GM12801 (cell line): ENCODE measurements around the gene FASTKD1.

Experiments used
- TF ChIP-seq, protein P1 (sequence below): IDR thresholded peaks from one replicate; pipeline ENCODE4 v1.5.1; 2011; ENCODE audit warnings: control low read depth; ENCODE audit not compliant: insufficient read length; ENCODE audit errors: extremely low read depth

Gene FASTKD1

GRCh38 chr2:169513094-169513493, 60.6 kb downstream of the FASTKD1 start:
- TF ChIP-seq, protein P1, sequence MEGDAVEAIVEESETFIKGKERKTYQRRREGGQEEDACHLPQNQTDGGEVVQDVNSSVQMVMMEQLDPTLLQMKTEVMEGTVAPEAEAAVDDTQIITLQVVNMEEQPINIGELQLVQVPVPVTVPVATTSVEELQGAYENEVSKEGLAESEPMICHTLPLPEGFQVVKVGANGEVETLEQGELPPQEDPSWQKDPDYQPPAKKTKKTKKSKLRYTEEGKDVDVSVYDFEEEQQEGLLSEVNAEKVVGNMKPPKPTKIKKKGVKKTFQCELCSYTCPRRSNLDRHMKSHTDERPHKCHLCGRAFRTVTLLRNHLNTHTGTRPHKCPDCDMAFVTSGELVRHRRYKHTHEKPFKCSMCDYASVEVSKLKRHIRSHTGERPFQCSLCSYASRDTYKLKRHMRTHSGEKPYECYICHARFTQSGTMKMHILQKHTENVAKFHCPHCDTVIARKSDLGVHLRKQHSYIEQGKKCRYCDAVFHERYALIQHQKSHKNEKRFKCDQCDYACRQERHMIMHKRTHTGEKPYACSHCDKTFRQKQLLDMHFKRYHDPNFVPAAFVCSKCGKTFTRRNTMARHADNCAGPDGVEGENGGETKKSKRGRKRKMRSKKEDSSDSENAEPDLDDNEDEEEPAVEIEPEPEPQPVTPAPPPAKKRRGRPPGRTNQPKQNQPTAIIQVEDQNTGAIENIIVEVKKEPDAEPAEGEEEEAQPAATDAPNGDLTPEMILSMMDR = no peak

DNA sequence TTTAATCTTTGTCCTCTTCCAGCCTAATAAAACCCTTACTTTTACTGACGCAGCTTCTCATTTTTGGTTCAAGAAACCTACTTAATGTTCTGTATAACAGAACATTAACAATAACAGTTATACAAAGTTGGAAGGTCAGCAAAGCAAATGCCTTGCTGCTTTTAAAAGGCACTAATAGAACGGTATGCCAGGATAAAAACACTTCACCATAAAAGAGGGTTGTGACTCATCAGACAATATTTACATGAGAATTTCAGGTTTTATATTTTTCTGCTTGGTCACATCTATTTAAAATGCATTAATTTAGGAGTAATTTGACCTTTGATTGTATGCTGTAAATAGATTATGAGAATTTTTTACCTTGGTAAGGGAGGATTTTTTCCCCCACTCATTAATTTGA, 61.1 kb downstream of the FASTKD1 start:
- TF ChIP-seq, protein P1 = no peak

DNA sequence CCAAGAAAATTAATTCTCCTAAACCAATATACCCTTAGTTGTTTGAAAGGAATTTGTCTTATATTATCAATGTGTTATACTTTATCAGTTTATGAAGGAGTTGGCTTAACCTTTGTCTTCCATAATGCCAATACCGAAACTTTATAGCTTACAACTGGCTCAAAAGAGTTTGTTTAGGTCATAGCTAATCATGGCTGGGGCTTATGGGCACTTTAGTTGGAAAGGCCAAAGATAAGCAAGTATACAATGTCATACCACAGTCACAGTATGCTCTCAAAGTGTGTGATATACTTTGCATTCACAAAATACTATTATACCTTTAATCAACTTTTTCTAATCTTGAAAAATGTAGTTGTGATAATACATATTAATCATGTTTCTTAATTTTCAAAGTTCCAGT, 61.8 kb downstream of the FASTKD1 start:
- TF ChIP-seq, protein P1 = no peak

GRCh38 chr2:169510496-169510895, 63.2 kb downstream of the FASTKD1 start:
- TF ChIP-seq, protein P1 = no peak

GRCh38 chr2:169509955-169510354, 63.7 kb downstream of the FASTKD1 start:
- TF ChIP-seq, protein P1 = no peak

DNA sequence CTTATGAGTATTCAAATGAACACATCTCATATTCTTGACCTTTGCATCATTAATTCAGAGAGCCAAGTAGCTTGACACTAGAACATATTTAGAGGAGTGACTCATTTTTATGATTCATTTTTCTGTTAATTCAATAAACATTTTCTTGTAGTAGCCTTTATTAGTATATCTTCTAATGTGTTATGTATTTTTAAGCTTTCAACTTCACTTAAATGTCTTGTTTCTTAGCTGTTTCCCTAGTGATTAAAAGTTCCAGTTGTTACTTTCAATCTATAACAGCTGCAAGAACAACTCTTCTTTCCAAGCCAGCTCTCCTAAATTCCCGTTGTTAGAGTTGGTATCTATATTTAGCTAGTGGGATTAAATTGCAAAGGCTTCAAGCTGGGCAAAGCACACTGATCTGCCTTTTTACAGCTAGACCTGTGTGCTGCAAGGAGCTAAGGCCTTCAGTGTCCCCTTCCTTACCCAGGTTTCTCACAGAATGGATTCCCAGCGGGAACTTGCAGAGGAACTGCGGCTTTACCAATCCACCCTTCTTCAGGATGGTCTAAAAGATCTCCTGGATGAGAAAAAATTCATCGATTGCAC, 64.3 kb downstream of the FASTKD1 start, which contains the start of gene KLHL41:
Gene KLHL41 (plus strand): TSS at position 405 of the 588 bp plus-strand sequence. CDS start 77 bp downstream, at position 482.
- TF ChIP-seq, protein P1 = no peak

- TF ChIP-seq, protein P1 = no peak
These were observed 66.0 kb downstream of the FASTKD1 start for GRCh38 chr2:169507698-169508097.
